ENCODE data around the gene CCDC148. TPM values are rescaled to one million over a fixed set of nuclear protein-coding genes. Genes with fewer than 3 reads are reported as not detected.
"Not testable (repeated sequence)": the region's sequence is repeated elsewhere in the genome, so short reads cannot be mapped to it uniquely, and the experiment has no call there.

CCDC148 gene
- total RNA-seq, 1 experiment from 2014 or later = 0.11 TPM

GRCh38 chr2:158357699-158358098 is 98.9 kb downstream of the CCDC148 start:
- H4K20me1 ChIP-seq (ENCODE audit: low read length) = no peaks in the 10 kb centered on the region
- BruUV-seq (replicated peaks) = no TSS peak
- peaks cover 27% of the 10 kb centered on the region for H3K4me1 ChIP-seq (ENCODE audit: insufficient read depth, low read length)
- no peak overlapping the region for H3K4me3 ChIP-seq (ENCODE audit: low read length)
- no peak overlapping the region for H3K9ac ChIP-seq (ENCODE audit: low read length)
- H3K4me2 ChIP-seq (ENCODE audit: low read length) = peak overlapping the region; percentile 52
- DNase-seq = peak; percentile 90
- ATAC-seq = peak; percentile 96
- H3F3A ChIP-seq (ENCODE audit: low read length, unreplicated experiment) = peaks cover 3% of the 10 kb centered on the region
- H2AFZ ChIP-seq (ENCODE audit: low read length) = no peak overlapping the region
- intact Hi-C loops (cut with micrococcal nuclease) = no loop called here
- H3K36me3 ChIP-seq (ENCODE audit: low read depth, low read length) = no peaks in the 10 kb centered on the region
- no peaks in the 10 kb centered on the region for H3K9me2 ChIP-seq (replicated peaks; ENCODE audit: low read length)
- CTCF ChIA-PET = no interaction called here
- TF ChIP-seq EZH2phosphoT487 (IDR thresholded peaks at IDR 0.05; ENCODE audit: borderline replicate concordance, low read length) (no peak), EZH2 (IDR thresholded peaks at IDR 0.05; ENCODE audit: low read length, unreplicated experiment) (no peak)
- TF ChIP-seq, protein P1, sequence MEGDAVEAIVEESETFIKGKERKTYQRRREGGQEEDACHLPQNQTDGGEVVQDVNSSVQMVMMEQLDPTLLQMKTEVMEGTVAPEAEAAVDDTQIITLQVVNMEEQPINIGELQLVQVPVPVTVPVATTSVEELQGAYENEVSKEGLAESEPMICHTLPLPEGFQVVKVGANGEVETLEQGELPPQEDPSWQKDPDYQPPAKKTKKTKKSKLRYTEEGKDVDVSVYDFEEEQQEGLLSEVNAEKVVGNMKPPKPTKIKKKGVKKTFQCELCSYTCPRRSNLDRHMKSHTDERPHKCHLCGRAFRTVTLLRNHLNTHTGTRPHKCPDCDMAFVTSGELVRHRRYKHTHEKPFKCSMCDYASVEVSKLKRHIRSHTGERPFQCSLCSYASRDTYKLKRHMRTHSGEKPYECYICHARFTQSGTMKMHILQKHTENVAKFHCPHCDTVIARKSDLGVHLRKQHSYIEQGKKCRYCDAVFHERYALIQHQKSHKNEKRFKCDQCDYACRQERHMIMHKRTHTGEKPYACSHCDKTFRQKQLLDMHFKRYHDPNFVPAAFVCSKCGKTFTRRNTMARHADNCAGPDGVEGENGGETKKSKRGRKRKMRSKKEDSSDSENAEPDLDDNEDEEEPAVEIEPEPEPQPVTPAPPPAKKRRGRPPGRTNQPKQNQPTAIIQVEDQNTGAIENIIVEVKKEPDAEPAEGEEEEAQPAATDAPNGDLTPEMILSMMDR (conservative IDR thresholded peaks at IDR 0.05; ENCODE audit: low read depth, low read length) = no peak
- H3K9me3 ChIP-seq (ENCODE audit: low read length) = no peaks in the 10 kb centered on the region
- H3K79me2 ChIP-seq (ENCODE audit: low read length) = no peaks in the 10 kb centered on the region
- peak overlapping the region; percentile 54 for H3K27ac ChIP-seq (ENCODE audit: low read length)
- POLR2A ChIA-PET (ENCODE audit: unreplicated experiment) = no interaction called here
- H3K27me3 ChIP-seq (ENCODE audit: low read length) = no peaks in the 10 kb centered on the region

- Histone ChIP-seq H3K36me3 (ENCODE audit: low read depth, low read length) (no peaks in the 10 kb centered on the region), H3K79me2 (ENCODE audit: low read length) (no peaks in the 10 kb centered on the region), H3K9ac (ENCODE audit: low read length) (no peak overlapping the region), H3K4me2 (ENCODE audit: low read length) (0 out of 2 replicates have a peak overlapping the region, but pooled peaks have one; percentile 5), H3K4me3 (ENCODE audit: low read length) (no peak overlapping the region), H3F3A (ENCODE audit: low read length, unreplicated experiment) (peaks cover 3% of the 10 kb centered on the region), H3K9me2 (replicated peaks; ENCODE audit: low read length) (no peaks in the 10 kb centered on the region), H3K27ac (ENCODE audit: low read length) (no peak overlapping the region), H3K4me1 (ENCODE audit: insufficient read depth, low read length) (peaks cover 27% of the 10 kb centered on the region), H3K27me3 (ENCODE audit: low read length) (no peaks in the 10 kb centered on the region), H2AFZ (ENCODE audit: low read length) (no peak overlapping the region), H4K20me1 (ENCODE audit: low read length) (no peaks in the 10 kb centered on the region), H3K9me3 (ENCODE audit: low read length) (no peaks in the 10 kb centered on the region)
- no TSS peak for BruUV-seq (replicated peaks)
- POLR2A ChIA-PET (ENCODE audit: unreplicated experiment) = no interaction called here
- CTCF ChIA-PET = no interaction called here
- intact Hi-C loops (cut with micrococcal nuclease) = no loop called here
- ATAC-seq (no peak), DNase-seq (no peak)
- TF ChIP-seq, protein P1 (conservative IDR thresholded peaks at IDR 0.05; ENCODE audit: low read depth, low read length) = no peak
- TF ChIP-seq EZH2phosphoT487 (IDR thresholded peaks at IDR 0.05; ENCODE audit: borderline replicate concordance, low read length) = no peak
- TF ChIP-seq EZH2 (IDR thresholded peaks at IDR 0.05; ENCODE audit: low read length, unreplicated experiment) = no peak
Observed at GRCh38 chr2:158357122-158357521, 99.4 kb downstream of the CCDC148 start.

DNA sequence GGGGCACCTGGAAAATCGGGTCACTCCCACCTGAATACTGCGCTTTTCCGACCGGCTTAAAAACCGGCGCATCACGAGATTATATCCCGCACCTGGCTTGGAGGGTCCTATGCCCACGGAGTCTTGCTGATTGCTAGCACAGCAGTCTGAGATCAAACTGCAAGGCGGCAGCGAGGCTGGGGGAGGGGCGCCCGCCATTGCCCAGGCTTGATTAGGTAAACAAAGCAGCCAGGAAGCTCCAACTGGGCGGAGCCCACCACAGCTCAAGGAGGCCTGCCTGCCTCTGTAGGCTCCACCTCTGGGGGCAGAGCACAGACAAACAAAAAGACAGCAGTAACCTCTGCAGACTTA is 105.1 kb downstream of the CCDC148 start:
- H3K9me3 ChIP-seq (ENCODE audit: low read length); H4K20me1 ChIP-seq (ENCODE audit: low read length); H3K9ac ChIP-seq (ENCODE audit: low read length); H2AFZ ChIP-seq (ENCODE audit: low read length); H3K79me2 ChIP-seq (ENCODE audit: low read length); H3K4me3 ChIP-seq (ENCODE audit: low read length); ATAC-seq; DNase-seq; POLR2A ChIA-PET (ENCODE audit: unreplicated experiment); H3K9me2 ChIP-seq (replicated peaks; ENCODE audit: low read length); H3K27me3 ChIP-seq (ENCODE audit: low read length); CTCF ChIA-PET; H3K4me2 ChIP-seq (ENCODE audit: low read length); H3K27ac ChIP-seq (ENCODE audit: low read length); BruUV-seq (replicated peaks); H3K4me1 ChIP-seq (ENCODE audit: insufficient read depth, low read length); intact Hi-C loops (cut with micrococcal nuclease); H3F3A ChIP-seq (ENCODE audit: low read length, unreplicated experiment); H3K36me3 ChIP-seq (ENCODE audit: low read depth, low read length): not testable (repeated sequence)

- H2AFZ ChIP-seq (ENCODE audit: low read length); ATAC-seq; BruUV-seq (replicated peaks); H3K4me2 ChIP-seq (ENCODE audit: low read length); CTCF ChIA-PET; H3K79me2 ChIP-seq (ENCODE audit: low read length); POLR2A ChIA-PET (ENCODE audit: unreplicated experiment); H3K9ac ChIP-seq (ENCODE audit: low read length); H3K27ac ChIP-seq (ENCODE audit: low read length); intact Hi-C loops (cut with micrococcal nuclease); DNase-seq; H3K9me3 ChIP-seq (ENCODE audit: low read length); H3K4me1 ChIP-seq (ENCODE audit: insufficient read depth, low read length); H3K9me2 ChIP-seq (replicated peaks; ENCODE audit: low read length); H3K36me3 ChIP-seq (ENCODE audit: low read depth, low read length); H4K20me1 ChIP-seq (ENCODE audit: low read length); H3K4me3 ChIP-seq (ENCODE audit: low read length); H3F3A ChIP-seq (ENCODE audit: low read length, unreplicated experiment): not testable (repeated sequence)
- H3K27me3 ChIP-seq (ENCODE audit: low read length) = peaks cover 10% of the 10 kb centered on the region; the same call in 1 of the 2 replicates
Observed at GRCh38 chr2:158350751-158351465, 105.6 kb downstream of the CCDC148 start.

Measured in PC-3 (cell line).